ENCODE data around the gene ZNF689.
A peak's percentile ranks its signal among the peaks of the same experiment; 100 is the strongest.

The ZNF689 gene

DNA sequence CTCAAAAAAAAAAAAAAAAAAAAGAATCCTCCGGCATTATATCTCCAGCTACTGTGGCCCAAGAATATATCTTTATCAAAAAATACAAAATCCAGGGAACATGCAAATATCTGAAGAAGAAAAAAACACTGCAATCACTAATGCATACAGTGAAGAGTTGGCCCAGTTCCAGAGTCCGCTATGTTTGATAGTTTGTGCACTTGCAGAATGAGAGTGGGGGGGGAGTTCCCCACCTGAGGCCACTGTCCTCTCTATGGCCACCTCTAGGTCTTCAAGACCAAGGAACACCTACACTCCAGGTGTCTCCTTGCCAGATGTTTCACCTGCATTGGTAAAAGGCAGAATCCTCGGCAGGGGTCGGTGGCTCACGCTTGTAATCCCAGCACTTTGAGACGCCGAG, 28.7 kb downstream of the ZNF689 start:
- Histone ChIP-seq H3K4me1 (ENCODE audit: control insufficient read depth in 2 of 2, insufficient read depth in 2 of 2, low read length in 2 of 2) (peaks cover 4 to 5% of the 10 kb centered on the region in 2 donors), H3K36me3 (ENCODE audit: control insufficient read depth in 2 of 2, insufficient read depth in 2 of 2, low read length in 2 of 2) (peaks cover 11 to 15% of the 10 kb centered on the region in 2 donors), H3K9me3 (ENCODE audit: control insufficient read depth in 2 of 2, low read length in 2 of 2) (no peaks in the 10 kb centered on the region), H3K4me3 (ENCODE audit: low read length in 2 of 2) (no peak overlapping the region), H3K27ac (ENCODE audit: low read depth in 2 of 2, low read length in 2 of 2) (no peak overlapping the region), H3K27me3 (ENCODE audit: control insufficient read depth in 2 of 2, insufficient read depth in 2 of 2, low read length in 2 of 2) (no peaks in the 10 kb centered on the region), H3K9ac (ENCODE audit: low read depth in 1 of 2, low read length in 2 of 2) (peak overlapping the region in 1 of 2 donors; percentile 14)

DNA sequence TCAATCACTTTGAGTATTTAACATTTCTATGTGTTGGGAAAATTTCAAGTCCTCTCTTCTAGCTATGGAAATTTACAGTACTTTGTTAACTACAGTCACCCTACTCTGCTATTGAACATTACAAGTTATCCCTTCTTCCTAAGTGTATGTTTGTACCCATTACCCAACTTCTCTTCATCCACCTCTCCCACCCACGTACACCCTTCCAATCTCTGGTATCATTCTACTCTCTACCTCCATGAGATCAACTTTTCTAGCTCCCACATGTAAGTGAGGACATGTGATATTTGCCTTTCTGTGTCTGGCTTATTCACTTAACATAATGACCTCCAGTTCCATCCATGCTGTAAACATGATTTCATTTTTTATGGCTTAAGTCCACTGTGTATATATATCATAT, 35.5 kb downstream of the ZNF689 start:
- no peak overlapping the region for H3K9ac ChIP-seq (ENCODE audit: low read depth in 1 of 2, low read length in 2 of 2)
- peaks cover 3 to 5% of the 10 kb centered on the region in 2 donors for H3K36me3 ChIP-seq (ENCODE audit: control insufficient read depth in 2 of 2, insufficient read depth in 2 of 2, low read length in 2 of 2)
- H3K27me3 ChIP-seq (ENCODE audit: control insufficient read depth in 2 of 2, insufficient read depth in 2 of 2, low read length in 2 of 2), result no peaks in the 10 kb centered on the region
- H3K9me3 ChIP-seq (ENCODE audit: control insufficient read depth in 2 of 2, low read length in 2 of 2), result no peaks in the 10 kb centered on the region
- no peak overlapping the region for H3K27ac ChIP-seq (ENCODE audit: low read depth in 2 of 2, low read length in 2 of 2)
- H3K4me3 ChIP-seq (ENCODE audit: low read length in 2 of 2), result no peak overlapping the region
- peaks cover 8 to 20% of the 10 kb centered on the region in 2 donors for H3K4me1 ChIP-seq (ENCODE audit: control insufficient read depth in 2 of 2, insufficient read depth in 2 of 2, low read length in 2 of 2)

DNA sequence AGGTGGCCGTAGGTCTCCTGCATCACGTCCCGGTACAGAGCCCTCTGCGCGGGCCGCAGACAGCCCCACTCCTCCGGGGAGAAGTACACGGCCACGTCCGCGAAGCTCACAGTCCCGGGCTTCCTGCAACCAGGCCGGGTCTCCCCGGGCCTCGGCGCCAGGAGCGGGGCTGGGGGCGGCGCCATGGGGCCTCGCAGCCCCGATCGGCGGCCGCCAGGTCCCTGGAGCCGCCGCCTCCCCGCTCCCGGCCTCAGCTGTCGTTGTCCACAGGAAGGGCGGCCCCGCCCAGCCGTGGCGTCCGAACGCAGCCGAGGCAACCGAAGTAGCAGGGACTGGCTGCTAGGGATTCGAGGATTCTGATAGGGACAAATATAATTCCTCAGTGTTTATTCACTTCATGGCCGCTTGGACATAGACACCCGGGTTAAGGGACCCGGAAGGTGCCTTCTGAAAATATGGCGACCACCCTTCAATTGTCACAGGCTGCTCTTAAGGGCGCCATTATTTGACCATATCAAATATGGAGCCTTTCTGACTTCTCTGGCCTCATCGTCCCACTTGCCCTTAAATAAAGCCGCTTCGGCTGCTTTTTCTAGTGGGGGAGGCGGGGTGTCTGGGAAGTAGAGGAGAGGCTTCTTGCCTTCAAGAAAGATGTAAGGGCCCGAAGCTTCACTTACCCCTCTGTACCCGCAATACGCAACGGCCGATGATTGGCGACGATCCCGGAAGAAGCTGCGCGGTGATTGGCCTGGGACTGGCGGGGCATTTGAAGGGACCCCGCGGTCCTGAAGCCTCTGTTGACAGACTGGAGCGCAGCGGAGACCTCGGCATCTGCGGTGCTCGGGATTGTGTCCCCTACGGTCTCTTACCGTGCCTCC, 38.5 kb downstream of the ZNF689 start, which contains the start of gene ZNF688:
ZNF688 (minus strand) TSS at position 270 of the 878 bp plus-strand sequence; CDS start at position 185, 85 bp downstream.
- peak within 1 kb of the TSS; percentile 70 to 91 for H3K4me3 ChIP-seq (ENCODE audit: low read length in 2 of 2)
- H3K9me3 ChIP-seq (ENCODE audit: control insufficient read depth in 2 of 2, low read length in 2 of 2), result no peaks in the 10 kb centered on the region
- peak within 1 kb of the TSS; percentile 83 to 94 for H3K9ac ChIP-seq (ENCODE audit: low read depth in 1 of 2, low read length in 2 of 2)
- peak within 1 kb of the TSS; percentile 96 to 97 for H3K27ac ChIP-seq (ENCODE audit: low read depth in 2 of 2, low read length in 2 of 2)
- H3K4me1 ChIP-seq (ENCODE audit: control insufficient read depth in 2 of 2, insufficient read depth in 2 of 2, low read length in 2 of 2), result peaks cover 8 to 28% of the 10 kb centered on the region in 2 donors
- H3K36me3 ChIP-seq (ENCODE audit: control insufficient read depth in 2 of 2, insufficient read depth in 2 of 2, low read length in 2 of 2), result no peaks in the 10 kb centered on the region
- no peaks in the 10 kb centered on the region for H3K27me3 ChIP-seq (ENCODE audit: control insufficient read depth in 2 of 2, insufficient read depth in 2 of 2, low read length in 2 of 2)

DNA sequence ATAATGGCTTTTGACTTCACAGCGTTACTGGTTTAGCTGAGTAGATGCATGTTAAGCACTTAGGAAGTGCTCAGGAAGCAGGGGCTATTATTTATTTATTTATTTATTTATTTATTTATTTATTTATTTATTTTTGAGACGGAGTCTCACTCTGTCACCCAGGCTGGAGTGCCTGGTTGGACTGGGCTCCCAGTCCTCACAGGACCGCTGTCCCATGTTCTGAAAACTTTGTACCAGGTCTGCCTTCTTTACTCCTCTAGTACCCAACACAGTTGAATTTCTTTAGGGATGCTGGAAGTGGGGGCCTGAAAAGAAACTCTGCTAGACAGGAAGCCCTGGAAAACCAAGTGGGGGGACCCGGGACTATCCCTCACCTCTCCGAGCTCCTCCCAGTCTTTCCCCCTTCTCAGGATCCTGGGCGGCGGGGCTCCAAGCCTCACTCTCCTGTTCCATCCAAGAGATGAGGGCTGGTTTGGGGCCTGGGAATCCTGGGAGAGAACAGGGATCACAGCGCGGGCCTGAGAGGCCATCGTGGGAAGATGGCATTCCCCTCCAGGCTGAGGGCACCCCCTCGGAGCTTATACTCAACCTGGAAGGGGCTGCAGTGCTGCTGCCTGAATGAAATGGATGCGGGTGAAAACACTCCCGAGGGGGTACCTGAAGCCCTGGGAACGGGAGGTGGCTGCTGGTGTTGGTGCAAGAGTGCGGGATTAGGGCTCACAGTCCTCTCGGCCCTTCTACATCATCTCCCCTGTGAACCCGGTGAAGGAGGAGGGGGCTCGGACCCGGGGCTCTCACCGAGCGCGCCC, 39.3 kb downstream of the ZNF689 start:
- Histone ChIP-seq H3K36me3 (ENCODE audit: control insufficient read depth in 2 of 2, insufficient read depth in 2 of 2, low read length in 2 of 2) (no peaks in the 10 kb centered on the region), H3K9me3 (ENCODE audit: control insufficient read depth in 2 of 2, low read length in 2 of 2) (no peaks in the 10 kb centered on the region), H3K27ac (ENCODE audit: low read depth in 2 of 2, low read length in 2 of 2) (peak overlapping the region; percentile 96 to 97), H3K27me3 (ENCODE audit: control insufficient read depth in 2 of 2, insufficient read depth in 2 of 2, low read length in 2 of 2) (no peaks in the 10 kb centered on the region), H3K4me1 (ENCODE audit: control insufficient read depth in 2 of 2, insufficient read depth in 2 of 2, low read length in 2 of 2) (peaks cover 8 to 28% of the 10 kb centered on the region in 2 donors), H3K4me3 (ENCODE audit: low read length in 2 of 2) (peak overlapping the region; percentile 70 to 91), H3K9ac (ENCODE audit: low read depth in 1 of 2, low read length in 2 of 2) (peak overlapping the region; percentile 83 to 94)

DNA sequence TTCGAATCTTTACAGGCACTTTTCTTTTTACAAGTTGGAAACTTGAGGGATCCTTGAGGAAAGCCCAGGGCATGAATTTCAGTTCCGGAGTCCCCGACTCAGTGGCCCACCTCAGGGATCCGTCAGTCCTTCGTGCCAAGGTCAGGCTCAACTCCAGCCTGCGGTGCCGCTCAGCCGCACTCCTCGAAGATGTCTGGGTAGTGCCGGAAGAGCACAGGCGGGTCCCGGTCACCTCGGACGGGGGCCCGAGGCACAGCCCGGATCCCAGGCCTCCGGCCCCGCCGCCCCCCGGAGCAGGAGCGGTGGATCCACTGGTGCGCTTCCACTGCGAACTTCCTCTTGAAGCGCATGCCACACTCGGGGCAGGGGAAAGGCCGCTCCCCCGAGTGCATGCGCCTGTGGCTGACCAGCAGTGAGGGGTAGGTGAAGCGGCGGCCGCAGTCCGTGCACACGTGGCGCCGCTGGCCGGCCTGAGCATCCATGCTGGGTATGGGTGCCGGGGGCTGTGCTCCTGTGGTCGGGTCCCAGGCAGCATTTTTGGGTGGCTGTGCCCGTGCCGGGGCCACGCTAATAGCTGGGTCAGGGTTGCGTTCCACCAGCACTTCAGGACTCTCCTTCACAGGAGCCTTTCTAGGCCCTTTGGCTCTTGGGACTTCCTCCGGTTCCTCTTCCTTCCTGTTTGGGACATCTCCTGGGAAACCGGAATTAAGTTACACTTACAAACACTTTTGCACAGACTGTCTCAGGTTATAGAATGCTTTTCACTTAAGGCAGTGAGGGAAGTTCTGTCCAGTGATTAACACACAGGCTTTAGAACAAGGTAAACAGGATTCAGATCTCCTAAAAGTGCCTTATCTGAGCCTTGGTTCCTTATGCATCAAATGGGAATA, 40.2 kb downstream of the ZNF689 start:
- Histone ChIP-seq H3K27me3 (ENCODE audit: control insufficient read depth in 2 of 2, insufficient read depth in 2 of 2, low read length in 2 of 2) (no peaks in the 10 kb centered on the region), H3K4me3 (ENCODE audit: low read length in 2 of 2) (no peak overlapping the region), H3K4me1 (ENCODE audit: control insufficient read depth in 2 of 2, insufficient read depth in 2 of 2, low read length in 2 of 2) (peaks cover 8 to 28% of the 10 kb centered on the region in 2 donors), H3K9me3 (ENCODE audit: control insufficient read depth in 2 of 2, low read length in 2 of 2) (no peaks in the 10 kb centered on the region), H3K27ac (ENCODE audit: low read depth in 2 of 2, low read length in 2 of 2) (peak overlapping the region in 1 of 2 donors; percentile 27), H3K36me3 (ENCODE audit: control insufficient read depth in 2 of 2, insufficient read depth in 2 of 2, low read length in 2 of 2) (no peaks in the 10 kb centered on the region), H3K9ac (ENCODE audit: low read depth in 1 of 2, low read length in 2 of 2) (no peak overlapping the region)

DNA sequence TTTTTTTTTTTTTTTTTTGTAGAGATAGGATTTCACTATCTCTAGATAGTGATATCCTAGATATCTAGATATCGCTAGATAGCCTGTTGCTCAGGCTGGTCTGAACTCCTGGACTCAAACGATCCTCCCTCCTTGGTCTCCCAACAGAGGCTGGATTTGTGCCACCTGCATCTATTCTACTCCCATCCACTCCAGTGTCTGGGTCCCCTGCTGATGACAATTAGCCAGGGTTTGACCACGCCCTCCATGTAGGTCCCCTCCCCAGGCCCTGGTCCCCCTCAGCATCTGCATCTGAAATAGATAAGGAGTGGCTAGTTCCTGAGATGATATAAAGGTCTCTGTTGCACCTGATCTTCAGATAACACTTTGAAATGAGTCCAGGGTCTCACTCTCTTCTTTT, 40.9 kb downstream of the ZNF689 start:
- peak overlapping the region in 1 of 2 donors; percentile 74 for H3K27ac ChIP-seq (ENCODE audit: low read depth in 2 of 2, low read length in 2 of 2)
- no peak overlapping the region for H3K4me3 ChIP-seq (ENCODE audit: low read length in 2 of 2)
- H3K4me1 ChIP-seq (ENCODE audit: control insufficient read depth in 2 of 2, insufficient read depth in 2 of 2, low read length in 2 of 2), result peaks cover 8 to 26% of the 10 kb centered on the region in 2 donors
- no peak overlapping the region for H3K9ac ChIP-seq (ENCODE audit: low read depth in 1 of 2, low read length in 2 of 2)
- H3K9me3 ChIP-seq (ENCODE audit: control insufficient read depth in 2 of 2, low read length in 2 of 2), result no peaks in the 10 kb centered on the region
- no peaks in the 10 kb centered on the region for H3K27me3 ChIP-seq (ENCODE audit: control insufficient read depth in 2 of 2, insufficient read depth in 2 of 2, low read length in 2 of 2)
- no peaks in the 10 kb centered on the region for H3K36me3 ChIP-seq (ENCODE audit: control insufficient read depth in 2 of 2, insufficient read depth in 2 of 2, low read length in 2 of 2)

DNA sequence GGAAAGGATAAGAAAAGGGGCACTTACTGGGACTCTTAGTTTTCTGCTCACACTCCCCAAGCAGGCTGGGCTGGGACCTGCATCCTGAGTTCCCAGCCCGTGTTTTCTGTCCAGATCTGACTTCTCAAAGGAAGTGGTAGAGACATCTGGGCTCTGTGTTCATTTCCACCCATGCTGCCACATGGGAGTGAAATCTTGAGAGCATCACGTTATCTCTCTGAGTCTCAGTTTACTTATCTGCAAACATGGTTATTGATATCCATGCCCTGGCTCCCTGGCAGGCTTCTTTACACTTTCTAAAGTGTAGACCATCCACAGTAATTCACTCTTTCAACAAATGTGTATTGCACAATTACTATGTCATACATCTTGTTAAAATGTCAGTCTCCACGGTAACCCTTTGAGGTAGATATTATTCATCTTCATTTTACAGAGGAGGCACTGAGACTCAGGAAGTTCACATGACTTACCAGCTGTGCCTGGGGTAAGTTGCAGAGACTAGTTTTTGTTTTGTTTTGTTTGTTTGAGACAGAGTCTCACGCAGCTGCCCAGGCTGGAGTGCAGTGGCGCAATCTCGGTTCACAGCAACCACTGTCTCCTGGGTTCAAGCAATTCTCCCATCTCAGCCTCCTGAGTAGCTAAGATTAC, 42.1 kb downstream of the ZNF689 start:
- H3K9me3 ChIP-seq (ENCODE audit: control insufficient read depth in 2 of 2, low read length in 2 of 2), result no peaks in the 10 kb centered on the region
- H3K27ac ChIP-seq (ENCODE audit: low read depth in 2 of 2, low read length in 2 of 2), result peak overlapping the region; percentile 56 to 74
- no peak overlapping the region for H3K4me3 ChIP-seq (ENCODE audit: low read length in 2 of 2)
- H3K9ac ChIP-seq (ENCODE audit: low read depth in 1 of 2, low read length in 2 of 2), result no peak overlapping the region
- H3K36me3 ChIP-seq (ENCODE audit: control insufficient read depth in 2 of 2, insufficient read depth in 2 of 2, low read length in 2 of 2), result no peaks in the 10 kb centered on the region
- no peaks in the 10 kb centered on the region for H3K27me3 ChIP-seq (ENCODE audit: control insufficient read depth in 2 of 2, insufficient read depth in 2 of 2, low read length in 2 of 2)
- peaks cover 8 to 24% of the 10 kb centered on the region in 2 donors for H3K4me1 ChIP-seq (ENCODE audit: control insufficient read depth in 2 of 2, insufficient read depth in 2 of 2, low read length in 2 of 2)

DNA sequence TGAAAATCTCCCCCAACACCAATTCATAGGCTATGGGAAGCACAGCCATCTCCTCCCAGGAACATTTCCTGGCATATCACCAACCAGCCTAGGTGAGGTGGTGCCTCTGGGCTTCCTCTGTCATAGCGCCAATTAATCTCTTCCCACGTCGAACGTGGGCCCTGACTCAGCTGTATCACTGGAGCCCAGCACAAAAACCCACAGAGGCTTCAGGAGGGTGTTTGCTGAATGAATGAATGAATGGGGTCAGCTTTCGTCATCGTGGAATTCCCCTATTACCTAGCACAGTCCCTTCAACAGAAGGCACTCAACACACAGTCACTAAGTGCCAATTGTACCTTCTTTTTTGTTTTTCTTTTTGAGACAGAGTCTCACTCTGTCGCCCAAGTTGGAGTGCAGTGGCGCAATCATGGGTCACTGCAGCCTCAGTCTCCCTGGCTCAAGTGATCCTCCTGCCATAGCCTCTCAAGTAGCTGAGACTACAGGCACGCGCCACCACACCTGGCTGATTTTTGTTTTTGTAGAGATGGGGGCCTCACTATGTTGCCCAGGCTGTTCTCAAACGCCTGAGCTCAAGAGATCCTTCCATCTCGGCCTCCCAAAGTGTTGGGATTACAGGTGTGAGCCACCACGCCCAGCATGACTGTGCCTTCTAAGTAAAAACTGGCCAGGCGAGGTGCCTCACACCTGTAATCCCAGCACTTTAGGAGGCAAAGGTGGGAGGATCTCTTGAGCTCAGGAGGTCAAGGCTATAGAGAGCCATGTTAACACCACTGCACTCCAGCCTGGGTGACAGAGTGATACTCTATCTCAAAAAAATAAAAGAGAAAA, 42.8 kb downstream of the ZNF689 start:
- peaks cover 6 to 22% of the 10 kb centered on the region in 2 donors for H3K4me1 ChIP-seq (ENCODE audit: control insufficient read depth in 2 of 2, insufficient read depth in 2 of 2, low read length in 2 of 2)

More for the DNA sequence above, 42.8 kb downstream of the ZNF689 start:
- Histone ChIP-seq H3K9ac (ENCODE audit: low read depth in 1 of 2, low read length in 2 of 2) (no peak overlapping the region), H3K36me3 (ENCODE audit: control insufficient read depth in 2 of 2, insufficient read depth in 2 of 2, low read length in 2 of 2) (no peaks in the 10 kb centered on the region), H3K27ac (ENCODE audit: low read depth in 2 of 2, low read length in 2 of 2) (peak overlapping the region in 1 of 2 donors; percentile 74), H3K27me3 (ENCODE audit: control insufficient read depth in 2 of 2, insufficient read depth in 2 of 2, low read length in 2 of 2) (no peaks in the 10 kb centered on the region), H3K4me3 (ENCODE audit: low read length in 2 of 2) (no peak overlapping the region), H3K9me3 (ENCODE audit: control insufficient read depth in 2 of 2, low read length in 2 of 2) (no peaks in the 10 kb centered on the region)

Data from mucosa of rectum (tissue), 2 donors.